Pons (tissue), 1 donor: ENCODE data around the gene ADCY7.
A peak's percentile ranks its signal among the peaks of the same experiment; 100 is the strongest.

Source experiments
- DNase-seq: peaks from one replicate; pipeline ENCODE4 v3.0.0-alpha.2; 2016; ENCODE audit warnings: low spot score

ADCY7 gene

GRCh38 chr16:50282010-50282538 lies 15.7 kb downstream of the ADCY7 start:
- DNase-seq = peak; percentile 83

- no peak for DNase-seq
These were observed 16.7 kb downstream of the ADCY7 start for GRCh38 chr16:50282955-50283631.

GRCh38 chr16:50284131-50284911 lies 18.0 kb downstream of the ADCY7 start:
- DNase-seq = no peak

- no peak for DNase-seq
These were observed 19.2 kb downstream of the ADCY7 start for GRCh38 chr16:50285406-50286003.

- no peak for DNase-seq
These were observed 20.3 kb downstream of the ADCY7 start for GRCh38 chr16:50286681-50287080.

- DNase-seq = no peak
These were observed 21.7 kb downstream of the ADCY7 start for GRCh38 chr16:50288026-50288425.

- DNase-seq = no peak
These were observed 22.6 kb downstream of the ADCY7 start for GRCh38 chr16:50288920-50289319.

GRCh38 chr16:50289950-50290764 lies 23.8 kb downstream of the ADCY7 start:
- DNase-seq = no peak

- no peak for DNase-seq
These were observed 24.5 kb downstream of the ADCY7 start for GRCh38 chr16:50290856-50291255.

- DNase-seq = no peak
These were observed 25.6 kb downstream of the ADCY7 start for GRCh38 chr16:50291719-50292565.

- DNase-seq = no peak
These were observed 26.2 kb downstream of the ADCY7 start for GRCh38 chr16:50292566-50292948.

GRCh38 chr16:50293041-50293783 lies 26.9 kb downstream of the ADCY7 start:
- no peak for DNase-seq

GRCh38 chr16:50293994-50294855 lies 27.9 kb downstream of the ADCY7 start:
- DNase-seq = no peak

- DNase-seq = no peak
These were observed 28.6 kb downstream of the ADCY7 start for GRCh38 chr16:50294955-50295354.

GRCh38 chr16:50295541-50296132 lies 29.3 kb downstream of the ADCY7 start:
- no peak for DNase-seq

GRCh38 chr16:50296807-50297206 lies 30.5 kb downstream of the ADCY7 start:
- DNase-seq = no peak

GRCh38 chr16:50297301-50298074 lies 31.1 kb downstream of the ADCY7 start:
- DNase-seq = no peak

GRCh38 chr16:50298075-50298460 lies 31.7 kb downstream of the ADCY7 start:
- no peak for DNase-seq
